Measurements from ENCODE around the gene STAT3.
A peak's percentile ranks its signal among the peaks of the same experiment; 100 is the strongest.
"Not testable (repeated sequence)": the region's sequence is repeated elsewhere in the genome, so short reads cannot be mapped to it uniquely, and the experiment has no call there.

Gene STAT3

GRCh38 chr17:42408061-42408460 lies 19.8 kb upstream of the STAT3 start:
- DNase-seq (ENCODE audit: low spot score), result no peak

- peak; percentile 70 for DNase-seq (ENCODE audit: low spot score)
These were observed 19.1 kb upstream of the STAT3 start for GRCh38 chr17:42407289-42407836.

- DNase-seq (ENCODE audit: low spot score), result no peak
These were observed 18.5 kb upstream of the STAT3 start for GRCh38 chr17:42406615-42407288.

GRCh38 chr17:42405963-42406495 lies 17.8 kb upstream of the STAT3 start:
- peak; percentile 86 for DNase-seq (ENCODE audit: low spot score)

GRCh38 chr17:42405076-42405475 lies 16.8 kb upstream of the STAT3 start:
- no peak for DNase-seq (ENCODE audit: low spot score)

GRCh38 chr17:42404326-42405055 lies 16.2 kb upstream of the STAT3 start:
- no peak for DNase-seq (ENCODE audit: low spot score)

GRCh38 chr17:42403150-42403549 lies 14.9 kb upstream of the STAT3 start:
- DNase-seq (ENCODE audit: low spot score), result peak; percentile 49

- DNase-seq (ENCODE audit: low spot score), result no peak
These were observed 13.9 kb upstream of the STAT3 start for GRCh38 chr17:42402117-42402516.

- not testable (repeated sequence) for DNase-seq (ENCODE audit: low spot score)
These were observed 12.7 kb upstream of the STAT3 start for GRCh38 chr17:42400844-42401375.

- DNase-seq (ENCODE audit: low spot score), result no peak
These were observed 12.0 kb upstream of the STAT3 start for GRCh38 chr17:42399948-42400843.

GRCh38 chr17:42399121-42399520 lies 10.9 kb upstream of the STAT3 start:
- no peak for DNase-seq (ENCODE audit: low spot score)

GRCh38 chr17:42395601-42396000 lies 7.4 kb upstream of the STAT3 start:
- not testable (repeated sequence) for DNase-seq (ENCODE audit: low spot score)

GRCh38 chr17:42394838-42395237 lies 6.6 kb upstream of the STAT3 start:
- DNase-seq (ENCODE audit: low spot score), result no peak

GRCh38 chr17:42392692-42393415 lies 4.6 kb upstream of the STAT3 start:
- no peak for DNase-seq (ENCODE audit: low spot score)

- not testable (repeated sequence) for DNase-seq (ENCODE audit: low spot score)
These were observed 3.2 kb upstream of the STAT3 start for GRCh38 chr17:42391439-42391838.

- no peak for DNase-seq (ENCODE audit: low spot score)
These were observed 1.7 kb upstream of the STAT3 start for GRCh38 chr17:42389899-42390298.

- no peak for DNase-seq (ENCODE audit: low spot score)
These were observed 834 bp upstream of the STAT3 start for GRCh38 chr17:42389135-42389417.

- peak; percentile 12 for DNase-seq (ENCODE audit: low spot score)
These were observed 421 bp downstream of the STAT3 start for GRCh38 chr17:42387661-42388380.

GRCh38 chr17:42386777-42387657 lies 1.2 kb downstream of the STAT3 start:
- peak; percentile 41 for DNase-seq (ENCODE audit: low spot score)

- no peak for DNase-seq (ENCODE audit: low spot score)
These were observed 6.3 kb downstream of the STAT3 start for GRCh38 chr17:42381898-42382297.

Measured in CD4-positive, alpha-beta T cell treated with Interleukin-15 for 4 hours (primary cell).